Skeletal muscle tissue (tissue), 4 donors: ENCODE measurements around the gene GALNT16. TPM values are rescaled to one million over a fixed set of nuclear protein-coding genes. Genes with fewer than 3 reads are reported as not detected.

Source experiments
- H3K27ac ChIP-seq: one replicate; pipeline ENCODE4 v1.7.0; 2013; ENCODE audit warnings: mild to moderate bottlenecking, low read depth, low read length, inconsistent platforms
- H3K27me3 ChIP-seq, 3 donors: one replicate each; pipeline ENCODE4 v1.7.0; 2013; ENCODE audit warnings: low read length in 3 of 3; ENCODE audit not compliant: control insufficient read depth in 3 of 3, insufficient read depth in 3 of 3
- H3K36me3 ChIP-seq, 3 donors: one replicate each; pipeline ENCODE4 v1.7.0; 2013; ENCODE audit warnings: low read length in 3 of 3; ENCODE audit not compliant: control insufficient read depth in 3 of 3, insufficient read depth in 3 of 3
- H3K4me1 ChIP-seq, 3 donors: one replicate each; pipeline ENCODE4 v1.7.0; 2013; ENCODE audit warnings: low read length in 3 of 3, mild to moderate bottlenecking in 3 of 3; ENCODE audit not compliant: control insufficient read depth in 3 of 3, insufficient read depth in 3 of 3
- H3K4me3 ChIP-seq, 3 donors: one replicate each; pipeline ENCODE4 v1.7.0; 2013; ENCODE audit warnings: low read length in 3 of 3
- H3K9ac ChIP-seq, 3 donors: one replicate each; pipeline ENCODE4 v1.7.0; 2013; ENCODE audit warnings: low read length in 3 of 3, mild to moderate bottlenecking in 3 of 3, moderate library complexity in 2 of 3, low read depth in 1 of 3
- H3K9me3 ChIP-seq, 3 donors: one replicate each; pipeline ENCODE4 v1.7.0; 2013; ENCODE audit warnings: low read length in 3 of 3; ENCODE audit not compliant: control insufficient read depth in 3 of 3
- total RNA-seq: library from RNA; depleted of rRNA; stranded (reverse); fragments of >200 nt; gene quantifications from one replicate; pipeline ENCODE4 v1.2.3, GENCODE V29; 2014
- donor health status: Osteomylitis.

The GALNT16 gene
- total RNA-seq, 1 donor from 2014 or later, result 8.4 TPM

DNA sequence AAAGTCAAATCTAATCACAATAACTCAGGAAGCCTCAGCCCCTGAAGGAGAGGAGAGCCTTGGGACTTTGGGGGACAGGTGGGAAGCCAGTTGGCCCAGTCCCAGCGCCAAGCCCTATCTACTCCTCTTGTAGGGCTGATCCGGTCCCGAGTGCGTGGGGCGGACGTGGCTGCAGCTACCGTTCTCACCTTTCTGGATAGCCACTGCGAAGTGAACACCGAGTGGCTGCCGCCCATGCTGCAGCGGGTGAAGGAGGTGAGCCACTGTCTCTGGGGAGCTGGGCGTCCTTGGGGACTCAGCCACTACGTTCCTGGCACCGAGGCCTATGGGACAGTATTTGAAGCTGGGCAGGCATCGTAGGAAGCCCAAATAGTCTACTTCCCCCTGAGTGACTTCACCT lies 68.4 kb downstream of the GALNT16 start:
- no peak overlapping the region for H3K9ac ChIP-seq
- peaks cover 0 to 6% (median 5%) of the 10 kb centered on the region in 3 donors for H3K36me3 ChIP-seq
- no peak overlapping the region for H3K27ac ChIP-seq
- H3K9me3 ChIP-seq, result no peaks in the 10 kb centered on the region
- H3K4me1 ChIP-seq, result peaks cover 0 to 2% (median 0%) of the 10 kb centered on the region in 3 donors
- no peak overlapping the region for H3K4me3 ChIP-seq
- H3K27me3 ChIP-seq, result peaks cover 0 to 3% (median 2%) of the 10 kb centered on the region in 3 donors

DNA sequence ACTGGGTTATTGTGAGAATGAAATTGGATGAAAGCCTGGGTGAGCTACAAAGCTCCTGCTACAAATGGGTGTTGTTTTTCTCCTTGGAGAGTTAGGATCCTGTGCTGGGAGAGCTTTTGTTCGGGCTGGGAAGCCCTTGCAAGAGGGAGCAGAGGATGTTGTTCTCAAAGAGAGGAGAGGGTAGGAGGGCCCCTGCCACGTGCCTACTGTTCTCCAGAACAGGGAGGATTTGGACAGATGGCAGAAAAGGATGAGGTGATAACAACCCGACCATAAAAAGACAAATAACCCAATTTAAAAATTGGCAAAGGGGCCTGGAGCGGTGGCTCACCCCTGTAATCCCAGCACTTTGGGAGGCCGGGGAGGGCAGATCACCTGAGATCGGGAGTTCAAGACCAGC lies 68.8 kb downstream of the GALNT16 start:
- Histone ChIP-seq H3K9ac (no peak overlapping the region), H3K36me3 (peaks cover 0 to 6% (median 5%) of the 10 kb centered on the region in 3 donors), H3K4me3 (no peak overlapping the region), H3K27ac (no peak overlapping the region), H3K27me3 (peaks cover 0 to 3% (median 2%) of the 10 kb centered on the region in 3 donors), H3K4me1 (peaks cover 0 to 2% (median 0%) of the 10 kb centered on the region in 3 donors), H3K9me3 (no peaks in the 10 kb centered on the region)

DNA sequence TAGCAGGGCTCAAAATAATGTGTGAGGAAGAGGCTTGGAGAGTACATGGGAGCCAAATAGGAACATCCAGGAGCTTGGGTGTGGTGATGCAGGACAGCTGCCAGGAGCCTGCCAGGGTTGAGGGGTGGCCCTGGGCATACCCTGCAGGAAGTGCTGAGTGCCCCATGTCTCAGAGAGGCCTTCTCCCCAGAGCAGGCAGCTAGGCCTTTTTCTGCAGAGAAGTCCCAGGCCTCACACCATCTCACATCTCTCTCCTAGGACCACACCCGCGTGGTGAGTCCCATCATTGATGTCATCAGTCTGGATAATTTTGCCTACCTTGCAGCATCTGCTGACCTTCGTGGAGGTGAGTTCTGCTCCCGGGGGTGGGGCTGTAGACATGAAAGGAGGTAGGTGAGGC lies 71.2 kb downstream of the GALNT16 start:
- H3K27me3 ChIP-seq, result peaks cover 0 to 3% (median 0%) of the 10 kb centered on the region in 3 donors
- H3K9ac ChIP-seq, result no peak overlapping the region
- H3K27ac ChIP-seq, result no peak overlapping the region
- H3K4me1 ChIP-seq, result no peaks in the 10 kb centered on the region
- H3K4me3 ChIP-seq, result no peak overlapping the region
- H3K9me3 ChIP-seq, result no peaks in the 10 kb centered on the region
- H3K36me3 ChIP-seq, result peaks cover 0 to 3% (median 0%) of the 10 kb centered on the region in 3 donors

DNA sequence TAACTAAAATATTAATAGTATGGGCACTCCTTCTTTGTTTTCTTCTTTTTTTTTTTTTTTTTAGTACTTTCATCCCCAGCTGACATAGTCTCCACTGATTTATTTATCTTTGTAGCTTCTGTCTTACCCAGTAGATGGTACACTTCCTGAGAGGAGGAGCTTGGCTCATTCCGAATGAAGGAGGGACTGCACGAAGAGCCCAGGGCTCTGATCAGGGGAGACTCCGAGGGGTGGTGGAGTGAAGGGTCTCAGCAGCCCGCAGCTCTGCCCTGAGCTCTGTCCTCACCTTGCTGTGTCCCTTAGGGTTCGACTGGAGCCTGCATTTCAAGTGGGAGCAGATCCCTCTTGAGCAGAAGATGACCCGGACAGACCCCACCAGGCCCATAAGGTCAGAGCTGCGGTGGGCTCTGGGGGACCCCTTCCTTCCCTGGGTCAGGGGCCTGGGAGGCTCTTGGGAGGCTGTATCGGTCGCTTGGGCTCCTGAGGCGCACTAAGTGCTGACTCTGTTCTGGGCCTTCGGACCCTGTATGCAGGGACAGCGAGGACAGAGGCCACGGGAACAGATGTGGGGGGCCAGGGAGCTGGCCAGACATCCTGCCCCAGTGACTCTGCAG lies 72.9 kb downstream of the GALNT16 start:
- no peaks in the 10 kb centered on the region for H3K27me3 ChIP-seq
- no peak overlapping the region for H3K4me3 ChIP-seq
- H3K27ac ChIP-seq, result no peak overlapping the region
- no peak overlapping the region for H3K9ac ChIP-seq
- no peaks in the 10 kb centered on the region for H3K9me3 ChIP-seq
- peaks cover 0 to under 1% (median 0%) of the 10 kb centered on the region in 3 donors for H3K36me3 ChIP-seq
- no peaks in the 10 kb centered on the region for H3K4me1 ChIP-seq

DNA sequence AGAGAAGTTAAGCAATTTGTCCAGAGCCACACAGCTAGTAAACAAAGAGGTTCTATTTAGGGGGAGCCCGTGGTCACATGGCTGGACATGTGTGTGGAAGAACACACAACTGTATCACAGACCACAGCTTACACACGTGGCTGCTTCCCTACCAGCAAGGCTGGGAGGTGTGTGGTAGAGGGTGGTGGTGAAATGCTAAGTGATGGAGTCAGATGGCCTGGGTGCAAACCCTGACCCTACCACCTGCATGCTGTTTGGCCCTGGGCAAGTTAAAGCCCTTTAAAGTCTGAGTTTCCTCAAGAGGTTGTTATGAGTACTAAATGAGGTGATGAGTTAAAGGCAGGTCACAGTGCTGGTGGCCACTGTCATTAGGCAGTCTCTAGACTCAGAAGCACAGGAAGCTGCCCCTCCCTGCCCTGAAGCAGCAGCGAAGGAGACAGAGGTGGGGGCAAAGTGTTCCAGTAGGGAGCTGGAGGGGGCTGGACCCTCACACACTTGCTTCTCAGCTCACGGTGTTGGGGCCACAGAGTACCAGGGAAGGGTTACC lies 73.9 kb downstream of the GALNT16 start:
- H3K27ac ChIP-seq, result no peak overlapping the region
- no peak overlapping the region for H3K4me3 ChIP-seq
- H3K9me3 ChIP-seq, result no peaks in the 10 kb centered on the region
- no peaks in the 10 kb centered on the region for H3K4me1 ChIP-seq
- no peak overlapping the region for H3K9ac ChIP-seq
- H3K27me3 ChIP-seq, result no peaks in the 10 kb centered on the region
- peaks cover 0 to 2% (median 0%) of the 10 kb centered on the region in 3 donors for H3K36me3 ChIP-seq

DNA sequence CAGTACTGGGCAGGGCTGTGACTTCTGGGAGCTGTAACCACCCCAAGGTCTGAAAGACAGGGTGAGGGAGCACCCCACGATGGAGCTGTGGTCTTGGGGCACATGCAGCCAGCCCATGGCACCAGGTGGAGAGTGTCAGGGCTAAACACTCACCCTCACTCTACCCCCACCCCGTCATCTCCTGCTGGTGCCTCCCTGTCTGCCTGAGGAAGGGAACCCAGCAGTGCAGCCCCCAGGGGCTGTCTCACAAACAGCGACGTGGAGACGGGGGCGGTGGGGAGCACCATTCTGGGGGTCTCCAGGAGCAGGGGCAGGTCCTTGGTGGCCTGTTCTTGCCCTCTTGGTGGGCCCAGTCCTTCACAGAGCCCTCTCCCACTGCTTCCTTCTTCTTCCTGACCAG lies 74.6 kb downstream of the GALNT16 start:
- Histone ChIP-seq H3K36me3 (peaks cover 0 to 2% (median 0%) of the 10 kb centered on the region in 3 donors), H3K4me1 (no peaks in the 10 kb centered on the region), H3K9me3 (no peaks in the 10 kb centered on the region), H3K9ac (no peak overlapping the region), H3K4me3 (no peak overlapping the region), H3K27ac (no peak overlapping the region), H3K27me3 (no peaks in the 10 kb centered on the region)

DNA sequence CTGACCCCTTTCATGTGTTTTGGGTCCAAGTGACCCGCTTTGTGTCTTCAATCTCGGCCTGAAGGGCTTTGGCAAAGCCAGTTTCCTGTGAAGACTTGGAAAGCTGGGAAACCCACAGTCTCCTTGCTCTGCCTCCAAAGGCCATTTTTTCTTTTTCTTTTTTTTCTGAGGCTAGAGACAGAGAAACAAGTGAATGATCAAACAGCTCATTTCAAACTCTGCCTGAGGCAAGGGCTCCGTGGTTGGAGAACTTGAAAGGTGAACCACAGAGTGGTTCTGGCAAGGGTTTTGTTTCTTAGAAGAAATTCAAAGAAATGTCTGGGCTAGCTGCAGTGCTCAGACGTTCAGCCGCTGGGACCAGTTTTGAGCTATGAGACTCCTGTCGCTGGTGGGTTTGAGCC lies 75.4 kb downstream of the GALNT16 start:
- Histone ChIP-seq H3K9me3 (no peaks in the 10 kb centered on the region), H3K27ac (no peak overlapping the region), H3K9ac (no peak overlapping the region), H3K4me3 (no peak overlapping the region), H3K4me1 (no peaks in the 10 kb centered on the region), H3K36me3 (peaks cover 0 to 2% (median 0%) of the 10 kb centered on the region in 3 donors), H3K27me3 (no peaks in the 10 kb centered on the region)

DNA sequence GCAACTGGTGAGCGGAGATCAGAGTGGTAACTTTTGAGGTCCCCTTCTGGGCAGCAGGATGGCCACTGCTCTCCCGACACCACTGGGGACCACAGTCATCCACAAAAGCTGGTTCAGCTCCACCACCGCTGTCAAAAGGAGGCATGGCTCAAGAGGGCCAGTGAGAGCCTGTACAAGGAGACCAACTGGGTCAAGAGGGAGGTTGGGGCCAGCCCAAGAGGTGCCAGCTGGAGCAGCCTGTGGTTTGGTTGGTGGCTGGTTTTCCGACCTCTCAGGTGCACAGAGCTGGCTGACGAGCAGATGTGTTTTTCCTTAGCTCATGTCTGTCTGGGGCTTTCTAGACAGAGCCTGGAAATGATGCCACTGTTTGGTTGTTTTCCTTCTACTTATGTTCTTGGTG lies 78.0 kb downstream of the GALNT16 start:
- H3K27me3 ChIP-seq, result no peaks in the 10 kb centered on the region
- no peak overlapping the region for H3K4me3 ChIP-seq
- H3K36me3 ChIP-seq, result peaks cover 0 to 2% (median 0%) of the 10 kb centered on the region in 3 donors
- no peak overlapping the region for H3K9ac ChIP-seq
- no peaks in the 10 kb centered on the region for H3K9me3 ChIP-seq
- no peaks in the 10 kb centered on the region for H3K4me1 ChIP-seq
- H3K27ac ChIP-seq, result no peak overlapping the region

DNA sequence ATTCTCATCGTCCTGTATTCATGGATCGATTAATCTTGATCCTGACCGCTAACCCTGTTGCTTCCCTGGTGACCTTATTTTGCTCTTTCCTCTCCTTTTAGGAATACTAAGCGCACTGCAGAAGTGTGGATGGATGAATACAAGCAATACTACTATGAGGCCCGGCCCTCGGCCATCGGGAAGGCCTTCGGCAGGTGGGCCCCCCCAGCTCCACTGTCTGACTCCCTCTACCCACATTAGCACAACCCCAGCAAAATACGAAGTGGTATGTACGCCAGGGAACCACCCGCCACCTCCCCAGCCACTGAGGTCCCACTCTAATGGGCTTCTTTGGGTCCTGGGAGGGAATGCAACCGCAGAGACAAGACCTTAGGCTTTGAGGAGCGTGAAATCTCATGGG lies 79.5 kb downstream of the GALNT16 start:
- H3K4me1 ChIP-seq, result no peaks in the 10 kb centered on the region
- no peaks in the 10 kb centered on the region for H3K27me3 ChIP-seq
- no peak overlapping the region for H3K9ac ChIP-seq
- H3K4me3 ChIP-seq, result no peak overlapping the region
- H3K9me3 ChIP-seq, result no peaks in the 10 kb centered on the region
- no peak overlapping the region for H3K27ac ChIP-seq
- peaks cover 0 to 2% (median 0%) of the 10 kb centered on the region in 3 donors for H3K36me3 ChIP-seq

DNA sequence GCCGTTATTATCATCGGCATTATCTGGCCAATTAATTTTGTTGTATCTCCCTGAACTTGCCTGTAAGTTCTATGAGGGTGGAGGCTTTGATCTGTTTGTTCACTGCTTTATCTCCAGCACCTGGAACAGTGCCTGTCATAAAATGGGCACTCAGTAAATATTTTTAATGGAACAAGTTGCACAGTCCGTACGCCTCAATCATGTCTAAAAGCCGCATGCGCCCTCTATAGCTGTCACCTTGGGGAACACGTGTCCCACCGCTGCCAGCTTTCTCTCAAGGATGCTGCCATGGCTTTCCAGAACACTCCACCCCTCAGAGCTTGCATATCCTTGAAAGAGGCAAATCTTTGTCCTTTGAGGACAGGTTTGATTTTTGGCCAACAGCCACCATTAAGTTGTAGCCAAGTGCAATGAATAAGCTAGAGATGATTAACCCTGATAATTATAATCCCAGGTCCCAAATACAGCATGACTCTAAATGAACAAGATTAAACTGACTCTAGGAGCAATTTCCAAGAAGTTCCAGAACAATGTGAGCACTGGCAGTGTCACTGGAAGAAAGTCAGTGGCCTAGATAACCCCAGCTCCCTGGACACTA lies 83.1 kb downstream of the GALNT16 start:
- no peaks in the 10 kb centered on the region for H3K27me3 ChIP-seq
- no peak overlapping the region for H3K27ac ChIP-seq
- H3K9me3 ChIP-seq, result no peaks in the 10 kb centered on the region
- H3K9ac ChIP-seq, result no peak overlapping the region
- no peaks in the 10 kb centered on the region for H3K36me3 ChIP-seq
- no peaks in the 10 kb centered on the region for H3K4me1 ChIP-seq
- no peak overlapping the region for H3K4me3 ChIP-seq
